Heart right ventricle (tissue), 16 donors: ENCODE measurements around the gene PILRA. TPM values are rescaled to one million over a fixed set of nuclear protein-coding genes. Genes with fewer than 3 reads are reported as not detected.

Experiments used
- ATAC-seq, 8 donors: fragments of 200-7000 bp; cut with Tn5 transposase; one replicate each; pipeline ENCODE4 v1.9.1; 2020; ENCODE audit warnings: mild to moderate bottlenecking in 8 of 8, moderate library complexity in 8 of 8, moderate number of reproducible peaks in 1 of 8
- DNase-seq, 2 donors: peaks; one replicate each; pipeline ENCODE4 v3.0.0-alpha.2; 2020
- H3K27ac ChIP-seq, 10 donors: fragments of 200-600 bp; sonication (generic) in 2 of 10; one replicate each; pipeline versions ENCODE4 v1.5.0 to v1.8.0; 2020 to 2022; ENCODE audit warnings: mild to moderate bottlenecking in 3 of 10
- H3K27me3 ChIP-seq, 7 donors: fragments of 200-600 bp; one replicate each; pipeline ENCODE4 v1.8.0; 2021 to 2022; ENCODE audit warnings: mild to moderate bottlenecking in 2 of 7
- H3K36me3 ChIP-seq, 9 donors: fragments of 200-600 bp; sonication (generic) in 1 of 9; one replicate each; pipeline versions ENCODE4 v1.5.0 to v1.8.0; 2020 to 2022; ENCODE audit warnings: mild to moderate bottlenecking in 2 of 9
- H3K4me1 ChIP-seq, 9 donors: fragments of 200-600 bp; sonication (generic) in 1 of 9; one replicate each; pipeline versions ENCODE4 v1.5.0 to v1.8.0; 2020 to 2022; ENCODE audit warnings: mild to moderate bottlenecking in 4 of 9
- H3K4me3 ChIP-seq, 10 donors: fragments of 200-600 bp; sonication (generic) in 2 of 10; one replicate each; pipeline versions ENCODE4 v1.5.0 to v1.8.0; 2020 to 2022; ENCODE audit warnings: mild to moderate bottlenecking in 7 of 10, moderate library complexity in 2 of 10
- H3K9me3 ChIP-seq, 11 donors: fragments of 200-600 bp in 10 of 11; sonication (generic) in 2 of 11; one replicate each; pipeline versions ENCODE4 v1.5.0 to v1.8.0; 2013 to 2022; ENCODE audit warnings: mild to moderate bottlenecking in 2 of 11, control low read depth in 1 of 11, moderate library complexity in 1 of 11
- WGBS, 2 donors: extraction: QIAGEN DNeasy Blood & Tissue Kit; methylation state at CpG; one replicate each; pipeline ENCODE4 v1.1.7; 2013; ENCODE audit warnings: inconsistent platforms in 1 of 2; 5-methylcytosine and 5-hydroxymethylcytosine counted together
- intact Hi-C, 10 donors: fragments of 100-400 bp; cut with DNase I; formaldehyde crosslinking; loops; one replicate each; pipeline versions ENCODE4 v1.11.1 to v1.14.2; 2022
- polyA plus RNA-seq, 2 donors: library from polyadenylated mRNA; stranded (reverse); fragments of 200-250 nt; gene quantifications; one replicate each; pipeline ENCODE4 v1.2.3, GENCODE V29; 2013
- total RNA-seq, 10 donors: library from RNA; stranded (reverse); fragmentation: NEBNext Ultra II Directional in 3 of 10; extraction: Animal tissue kit (Norgen Biotek cat#: 25700) in 3 of 10; gene quantifications; one replicate each; pipeline versions ENCODE4 v1.2.1 to v1.2.4, GENCODE V29; 2021 to 2023
- TF ChIP-seq, protein P1 (sequence below), 9 donors: fragments of 200-600 bp; sonication (generic) in 2 of 9; IDR thresholded peaks; one replicate each; pipeline versions ENCODE4 v1.5.0 to v1.8.0; 2021 to 2022; ENCODE audit warnings: antibody characterized with exemption in 9 of 9, mild to moderate bottlenecking in 5 of 9, moderate library complexity in 1 of 9
- donor health status: Arrhythmogenic right ventricular cardiomyopathy.
- donor health status: ischemic (EF 13 %, LVEDD 7.1; RV severe dilation, severe dysfunction).
- donor health status: healthy with polysubstance abuse.
- donor health status: DM: no; HTN: yes; CAD: no.
- donor health status: DM: no; HTN: no; CAD: no.
- donor health status: ischemic (EF 25% LVEDD 6.9; RV normal size, moderate dysfunction).
- donor health status: ischemic (EF 25% LVEDD 5.7; RV mildly dilated, moderate dysfunction).
- donor health status: healthy.
- donor health status: DM: yes; HTN: yes; CAD: no.
- donor health status: Ischemic cardiomyopathy.
- donor health status: ischemic (EF 35%, LVEDD 5.7; RV mildly dilated, moderate dysfunction).
- donor health status: nonischemic (EF 11% LVEDD 7.7; RV severe dilation, severe dysfunction).
- donor health status: DM: yes; HTN: yes; CAD: no.
- donor health status: PGD.
- donor health status: ischemic (EF 29% LVEDD 5.4; RV normal size, mild dysfunction).
- donor health status: nonischemic (EF 23%, LVEDD 6.1; RV moderate dilation, normal function).

Gene PILRA
- total and polyA plus RNA-seq, 12 donors: 1.1 to 12.4 (median 2.8) TPM

DNA sequence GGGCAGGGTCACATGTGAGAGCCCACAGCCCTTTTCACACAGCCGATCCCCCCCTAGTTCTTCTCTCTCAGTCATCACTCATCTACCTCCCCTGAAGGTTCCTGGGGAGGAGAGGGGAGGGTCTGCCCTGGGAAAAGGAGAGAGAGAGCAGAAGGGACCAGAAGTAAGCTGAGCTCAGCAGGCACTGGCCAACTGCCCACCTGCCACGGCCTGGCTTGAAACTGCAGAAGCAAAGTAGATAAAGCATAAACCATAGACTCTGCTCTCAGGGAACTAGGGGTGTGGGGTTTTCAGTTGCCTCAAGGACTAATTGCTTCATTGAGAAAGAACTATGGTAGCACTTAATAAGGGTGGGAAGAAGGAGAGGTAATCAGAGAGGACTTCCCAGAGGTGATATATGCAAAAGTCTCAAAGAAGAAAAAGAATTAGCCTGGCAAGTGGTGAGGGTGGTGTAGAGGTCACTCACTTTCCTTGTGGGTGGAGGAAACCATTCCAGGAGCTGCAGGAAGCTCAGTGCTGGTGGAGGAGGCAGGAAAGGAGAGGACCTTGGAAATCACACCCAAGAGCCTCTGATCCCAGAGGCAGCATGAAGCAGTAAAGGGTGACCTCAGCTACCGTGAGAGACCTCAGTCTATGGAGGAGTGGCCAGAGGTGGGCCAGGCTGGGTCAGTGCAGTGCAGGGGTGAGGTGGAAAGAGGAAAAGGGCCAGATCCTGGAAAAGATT, 17.2 kb downstream of the PILRA start:
- WGBS, 2 donors: 40 to 52% methylated on average over 3 of the region's 3 CpGs
- Histone ChIP-seq H3K4me1 (peaks cover 0 to 32% (median 8%) of the 10 kb centered on the region in 9 donors), H3K27me3 (peaks cover 0 to 4% (median 0%) of the 10 kb centered on the region in 7 donors), H3K27ac (no peak overlapping the region), H3K4me3 (no peak overlapping the region), H3K36me3 (no peaks in the 10 kb centered on the region), H3K9me3 (no peaks in the 10 kb centered on the region)
- DNase-seq: peak in 1 of 2 donors; percentile 36
- intact Hi-C loops: no loop called here
- TF ChIP-seq, protein P1, sequence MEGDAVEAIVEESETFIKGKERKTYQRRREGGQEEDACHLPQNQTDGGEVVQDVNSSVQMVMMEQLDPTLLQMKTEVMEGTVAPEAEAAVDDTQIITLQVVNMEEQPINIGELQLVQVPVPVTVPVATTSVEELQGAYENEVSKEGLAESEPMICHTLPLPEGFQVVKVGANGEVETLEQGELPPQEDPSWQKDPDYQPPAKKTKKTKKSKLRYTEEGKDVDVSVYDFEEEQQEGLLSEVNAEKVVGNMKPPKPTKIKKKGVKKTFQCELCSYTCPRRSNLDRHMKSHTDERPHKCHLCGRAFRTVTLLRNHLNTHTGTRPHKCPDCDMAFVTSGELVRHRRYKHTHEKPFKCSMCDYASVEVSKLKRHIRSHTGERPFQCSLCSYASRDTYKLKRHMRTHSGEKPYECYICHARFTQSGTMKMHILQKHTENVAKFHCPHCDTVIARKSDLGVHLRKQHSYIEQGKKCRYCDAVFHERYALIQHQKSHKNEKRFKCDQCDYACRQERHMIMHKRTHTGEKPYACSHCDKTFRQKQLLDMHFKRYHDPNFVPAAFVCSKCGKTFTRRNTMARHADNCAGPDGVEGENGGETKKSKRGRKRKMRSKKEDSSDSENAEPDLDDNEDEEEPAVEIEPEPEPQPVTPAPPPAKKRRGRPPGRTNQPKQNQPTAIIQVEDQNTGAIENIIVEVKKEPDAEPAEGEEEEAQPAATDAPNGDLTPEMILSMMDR (IDR thresholded peaks at IDR 0.05): no peak
- peak in 1 of 8 donors; percentile 44 for ATAC-seq

DNA sequence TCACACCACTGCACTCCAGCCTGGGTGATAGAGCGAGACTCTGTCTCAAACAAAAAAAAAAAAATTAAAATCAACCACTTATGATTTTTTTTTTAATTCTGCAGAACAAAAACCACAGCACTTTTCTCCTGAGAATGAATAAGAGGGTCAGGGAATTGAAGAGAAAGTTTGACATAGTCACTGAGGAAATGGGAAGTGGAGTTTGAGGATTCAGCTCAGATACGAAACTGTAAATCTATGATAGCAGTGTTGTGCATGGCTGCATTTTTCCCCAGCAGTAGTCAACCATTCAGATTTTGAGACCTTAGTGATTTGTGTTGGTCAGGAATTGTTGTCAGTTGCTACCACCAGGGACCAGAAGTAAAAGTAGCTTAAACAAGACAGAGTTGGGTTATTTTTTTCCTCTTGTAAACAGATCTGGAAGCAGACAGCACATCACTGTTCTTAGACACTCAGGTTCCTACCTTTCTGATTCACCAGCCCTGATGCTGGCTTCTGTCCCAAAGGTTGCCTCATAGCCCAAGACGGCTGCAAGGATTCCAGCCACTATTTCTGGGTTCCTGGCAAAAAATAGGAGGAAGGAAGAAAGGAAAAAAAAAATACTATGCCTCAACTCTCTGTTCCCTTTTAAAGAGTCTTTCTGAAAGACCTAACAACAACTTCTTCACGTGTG, 20.1 kb downstream of the PILRA start:
- no peak overlapping the region for H3K4me3 ChIP-seq
- intact Hi-C loops: no loop called here
- peaks cover 0 to 44% (median 4%) of the 10 kb centered on the region in 9 donors for H3K4me1 ChIP-seq
- DNase-seq: no peak
- H3K27ac ChIP-seq: peak overlapping the region in 1 of 10 donors; percentile 5
- no peaks in the 10 kb centered on the region for H3K36me3 ChIP-seq
- ATAC-seq: no peak
- no peaks in the 10 kb centered on the region for H3K9me3 ChIP-seq
- peaks cover 0 to 4% (median 0%) of the 10 kb centered on the region in 7 donors for H3K27me3 ChIP-seq
- TF ChIP-seq, protein P1 (IDR thresholded peaks at IDR 0.05): no peak
- 69 to 73% methylated on average over 4 of the region's 4 CpGs for WGBS, 2 donors

DNA sequence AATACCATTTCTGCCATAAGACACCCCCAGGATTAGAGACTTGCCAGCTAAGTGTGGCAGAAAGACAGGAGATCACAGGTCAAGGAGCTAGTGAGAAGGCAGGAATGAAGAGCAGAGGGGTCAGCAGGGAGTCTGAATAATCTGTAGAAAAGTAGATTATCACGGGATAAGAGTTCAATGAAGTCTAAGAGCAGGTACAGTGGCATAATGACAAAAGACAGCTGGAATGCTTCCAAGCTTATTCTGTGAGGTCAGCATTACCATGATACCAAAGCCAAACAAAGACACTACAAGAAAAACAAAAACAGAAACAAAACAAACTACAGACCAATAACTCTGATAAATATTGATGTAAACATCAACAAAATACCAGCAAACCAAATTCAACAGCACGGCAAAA, 20.8 kb downstream of the PILRA start:
- Histone ChIP-seq H3K27ac (peak overlapping the region in 1 of 10 donors; percentile 5), H3K36me3 (peaks cover 0 to under 1% (median 0%) of the 10 kb centered on the region in 9 donors), H3K4me3 (no peak overlapping the region), H3K27me3 (peaks cover 0 to 4% (median 0%) of the 10 kb centered on the region in 7 donors), H3K9me3 (no peaks in the 10 kb centered on the region), H3K4me1 (peaks cover 0 to 44% (median 4%) of the 10 kb centered on the region in 9 donors)
- DNase-seq (no peak), ATAC-seq (no peak)
- TF ChIP-seq, protein P1 (IDR thresholded peaks at IDR 0.05): no peak
- 63 to 83% methylated on average over 2 of the region's 2 CpGs for WGBS, 2 donors
- intact Hi-C loops: no loop called here

DNA sequence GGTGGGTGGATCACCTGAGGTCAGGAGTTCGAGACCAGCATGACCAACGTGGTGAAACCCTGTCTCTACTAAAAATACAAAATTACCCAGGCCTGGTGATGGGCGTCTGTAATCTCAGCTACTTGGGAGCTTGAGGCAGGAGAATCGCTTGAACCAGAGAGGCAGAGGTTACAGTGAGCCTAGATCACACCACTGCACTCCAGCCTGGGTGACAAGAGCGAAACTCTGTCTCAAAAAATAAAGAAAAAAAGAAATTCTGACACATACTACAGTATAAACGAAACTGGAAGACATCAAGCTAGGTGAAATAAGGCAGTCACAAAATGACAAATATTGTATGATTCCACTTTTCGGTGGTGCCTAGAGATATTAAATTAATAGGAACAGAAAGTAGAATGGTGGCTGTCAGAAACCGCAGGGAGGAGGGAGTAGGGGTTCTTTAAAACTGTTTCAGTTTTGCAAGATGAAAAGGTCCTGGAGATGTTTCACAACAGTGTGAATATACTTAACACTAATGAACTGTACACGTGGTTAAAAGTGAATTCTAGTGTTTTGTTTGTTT, 23.2 kb downstream of the PILRA start:
- ATAC-seq: peak in 5 of 8 donors; percentile 29 to 57 (median 50)

More for the DNA sequence above, 23.2 kb downstream of the PILRA start:
- H3K36me3 ChIP-seq: peaks cover 0 to 18% (median 0%) of the 10 kb centered on the region in 9 donors
- DNase-seq: no peak
- no peak overlapping the region for H3K4me3 ChIP-seq
- intact Hi-C loops: no loop called here
- no peaks in the 10 kb centered on the region for H3K27me3 ChIP-seq
- peaks cover 0 to 44% (median 0%) of the 10 kb centered on the region in 9 donors for H3K4me1 ChIP-seq
- no peaks in the 10 kb centered on the region for H3K9me3 ChIP-seq
- 80% methylated on average over 9 of the region's 9 CpGs for WGBS, 2 donors
- H3K27ac ChIP-seq: peak overlapping the region in 1 of 10 donors; percentile 72
- TF ChIP-seq, protein P1 (IDR thresholded peaks at IDR 0.05): no peak
